Lung (tissue), 12 donors: ENCODE data around the gene GPR62. TPM values are rescaled to one million over a fixed set of nuclear protein-coding genes. Genes with fewer than 3 reads are reported as not detected.

Experiments
- ATAC-seq: fragments of 200-7000 bp; cut with Tn5 transposase; one replicate; pipeline ENCODE4 v1.9.1; 2020; ENCODE audit warnings: moderate number of reproducible peaks; ENCODE audit not compliant: insufficient read depth, low FRiP score
- DNase-seq, 3 donors: peaks; one replicate each; pipeline ENCODE4 v3.0.0-alpha.2; 2013 to 2017
- H3K27ac ChIP-seq, 2 donors: one replicate each; pipeline ENCODE4 v1.5.1; 2013; ENCODE audit warnings: mild to moderate bottlenecking in 2 of 2, moderate library complexity in 2 of 2, control low read depth in 1 of 2, inconsistent platforms in 1 of 2, low read depth in 1 of 2, low read length in 1 of 2
- H3K27me3 ChIP-seq, 3 donors: one replicate each; pipeline ENCODE4 v1.5.1; 2013; ENCODE audit warnings: low read length in 2 of 3; ENCODE audit not compliant: control insufficient read depth in 3 of 3, insufficient read depth in 3 of 3
- H3K36me3 ChIP-seq, 4 donors: one replicate each; pipeline ENCODE4 v1.5.1; 2013; ENCODE audit warnings: low read length in 4 of 4, mild to moderate bottlenecking in 1 of 4, moderate library complexity in 1 of 4; ENCODE audit not compliant: control insufficient read depth in 4 of 4, insufficient read depth in 4 of 4
- H3K4me1 ChIP-seq, 5 donors: one replicate each; pipeline ENCODE4 v1.5.1; 2013; ENCODE audit warnings: low read length in 5 of 5, mild to moderate bottlenecking in 2 of 5, moderate library complexity in 1 of 5; ENCODE audit not compliant: control insufficient read depth in 5 of 5, insufficient read depth in 5 of 5
- H3K4me3 ChIP-seq: one replicate; pipeline ENCODE4 v1.5.1; 2013; ENCODE audit warnings: mild to moderate bottlenecking, control low read depth, moderate library complexity
- H3K9ac ChIP-seq, 2 donors: one replicate each; pipeline ENCODE4 v1.5.1; 2013; ENCODE audit warnings: low read length in 2 of 2, control low read depth in 1 of 2; ENCODE audit not compliant: insufficient read depth in 1 of 2
- H3K9me3 ChIP-seq, 4 donors: one replicate each; pipeline ENCODE4 v1.5.1; 2013; ENCODE audit warnings: low read length in 3 of 4, mild to moderate bottlenecking in 1 of 4, moderate library complexity in 1 of 4; ENCODE audit not compliant: control insufficient read depth in 4 of 4, insufficient read depth in 3 of 4
- WGBS, 2 donors: extraction: QIAGEN DNeasy Blood & Tissue Kit; methylation state at CpG; one replicate each; pipeline ENCODE4 v1.1.7; 2013; 5-methylcytosine and 5-hydroxymethylcytosine counted together
- polyA plus RNA-seq, 2 donors: library from polyadenylated mRNA; stranded (reverse); fragments of 200-250 nt; gene quantifications; one replicate each; pipeline ENCODE4 v1.2.1, GENCODE V29; 2013
- total RNA-seq, 2 donors: library from RNA; depleted of rRNA in 1 of 2; stranded (reverse); fragments of >200 nt in 1 of 2; gene quantifications; one replicate each; pipeline ENCODE4 v1.2.1, GENCODE V29; 2014 to 2021
- TF ChIP-seq, protein P1 (sequence below): IDR thresholded peaks from 2 replicates; pipeline ENCODE4 v1.5.1; 2012; ENCODE audit warnings: mild to moderate bottlenecking; ENCODE audit errors: control extremely low read depth, extremely low read depth
- donor health status: control.
- donor health status: control.
- donor health status: Bipolar disorder and iron deficiency.
- donor health status: healthy.
- donor health status: DM: yes; HTN: yes; CAD: no.

Gene GPR62
- total and polyA plus RNA-seq, 4 donors, result 0.05 to 0.15 TPM; not detected in 2

DNA sequence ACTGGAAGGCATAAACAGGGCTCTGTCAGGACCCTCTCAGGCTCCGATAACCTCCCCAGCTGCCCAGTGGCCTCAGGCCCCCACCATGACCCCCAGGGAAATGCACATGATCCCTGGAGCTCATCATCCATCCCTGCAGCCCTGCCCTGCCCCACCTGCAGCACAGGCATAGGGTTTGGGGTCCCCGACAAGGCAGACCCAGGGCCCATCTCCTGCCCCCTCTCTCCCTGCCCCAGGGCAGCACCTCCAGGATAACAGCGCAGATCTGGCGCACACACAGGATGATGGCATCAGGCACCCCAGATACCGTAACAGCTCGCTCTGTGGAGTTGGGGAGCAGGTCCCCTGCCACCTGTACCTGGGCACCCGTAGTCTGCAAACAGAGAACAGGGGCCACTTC is 4.5 kb downstream of the GPR62 start:
- Histone ChIP-seq H3K27me3 (peaks cover 0 to 5% (median 0%) of the 10 kb centered on the region in 3 donors), H3K27ac (no peak overlapping the region), H3K9ac (no peak overlapping the region), H3K4me3 (no peak overlapping the region), H3K4me1 (peaks cover 0 to 26% (median 4%) of the 10 kb centered on the region in 5 donors), H3K9me3 (no peaks in the 10 kb centered on the region), H3K36me3 (peaks cover 0 to 13% (median 3%) of the 10 kb centered on the region in 4 donors)
- WGBS, 2 donors, result 96 to 98% methylated on average over 7 of the region's 7 CpGs
- TF ChIP-seq, protein P1, sequence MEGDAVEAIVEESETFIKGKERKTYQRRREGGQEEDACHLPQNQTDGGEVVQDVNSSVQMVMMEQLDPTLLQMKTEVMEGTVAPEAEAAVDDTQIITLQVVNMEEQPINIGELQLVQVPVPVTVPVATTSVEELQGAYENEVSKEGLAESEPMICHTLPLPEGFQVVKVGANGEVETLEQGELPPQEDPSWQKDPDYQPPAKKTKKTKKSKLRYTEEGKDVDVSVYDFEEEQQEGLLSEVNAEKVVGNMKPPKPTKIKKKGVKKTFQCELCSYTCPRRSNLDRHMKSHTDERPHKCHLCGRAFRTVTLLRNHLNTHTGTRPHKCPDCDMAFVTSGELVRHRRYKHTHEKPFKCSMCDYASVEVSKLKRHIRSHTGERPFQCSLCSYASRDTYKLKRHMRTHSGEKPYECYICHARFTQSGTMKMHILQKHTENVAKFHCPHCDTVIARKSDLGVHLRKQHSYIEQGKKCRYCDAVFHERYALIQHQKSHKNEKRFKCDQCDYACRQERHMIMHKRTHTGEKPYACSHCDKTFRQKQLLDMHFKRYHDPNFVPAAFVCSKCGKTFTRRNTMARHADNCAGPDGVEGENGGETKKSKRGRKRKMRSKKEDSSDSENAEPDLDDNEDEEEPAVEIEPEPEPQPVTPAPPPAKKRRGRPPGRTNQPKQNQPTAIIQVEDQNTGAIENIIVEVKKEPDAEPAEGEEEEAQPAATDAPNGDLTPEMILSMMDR, result no peak
- ATAC-seq (no peak), DNase-seq (no peak)

- ATAC-seq, result no peak
- Histone ChIP-seq H3K9me3 (no peaks in the 10 kb centered on the region), H3K27ac (no peak overlapping the region), H3K27me3 (no peaks in the 10 kb centered on the region), H3K36me3 (peaks cover 0 to 13% (median 3%) of the 10 kb centered on the region in 4 donors), H3K4me3 (no peak overlapping the region), H3K4me1 (peaks cover 0 to 28% (median 4%) of the 10 kb centered on the region in 5 donors), H3K9ac (no peak overlapping the region)
- DNase-seq, result no peak
- TF ChIP-seq, protein P1, result no peak
- 92 to 93% methylated on average over 10 of the region's 10 CpGs for WGBS, 2 donors
Observed at GRCh38 chr3:51960386-51960785, 5.2 kb downstream of the GPR62 start.

DNA sequence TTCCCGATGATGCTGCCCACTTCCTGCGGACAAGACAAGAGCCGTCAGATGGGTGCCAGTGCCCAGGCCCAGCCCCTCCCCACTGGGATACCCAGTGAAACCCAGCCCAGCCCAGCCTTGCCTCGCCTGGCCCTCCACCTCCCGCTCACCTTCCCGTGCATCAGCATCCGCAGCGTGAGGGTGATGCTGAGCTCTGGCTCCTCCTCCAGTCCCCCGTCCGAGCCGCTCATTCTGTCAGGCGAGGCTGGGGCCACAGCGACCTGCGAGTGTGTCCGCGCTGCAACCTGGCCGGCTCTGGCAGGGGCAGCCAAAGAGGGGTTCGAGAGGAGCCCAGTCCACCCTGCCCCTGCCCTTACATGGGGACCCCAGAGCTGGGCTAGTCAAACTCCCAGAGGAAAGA is 5.8 kb downstream of the GPR62 start:
- Histone ChIP-seq H3K4me3 (no peak overlapping the region), H3K4me1 (peaks cover 0 to 26% (median 4%) of the 10 kb centered on the region in 5 donors), H3K9me3 (no peaks in the 10 kb centered on the region), H3K27me3 (no peaks in the 10 kb centered on the region), H3K9ac (no peak overlapping the region), H3K27ac (no peak overlapping the region), H3K36me3 (peaks cover 0 to 13% (median 3%) of the 10 kb centered on the region in 4 donors)
- ATAC-seq, result no peak
- WGBS, 2 donors, result 92 to 93% methylated on average over 18 of the region's 18 CpGs
- no peak for DNase-seq
- TF ChIP-seq, protein P1, result no peak
